Mesenchymal stem cell (in vitro differentiated cells and primary cell): ENCODE data around the gene KBTBD2.
"Not testable (repeated sequence)": the region's sequence is repeated elsewhere in the genome, so short reads cannot be mapped to it uniquely, and the experiment has no call there.

Experiments
- DNase-seq: peaks from one replicate; pipeline ENCODE4 v3.0.0-alpha.2; 2013
- H2AFZ ChIP-seq: one replicate; pipeline ENCODE4 v1.6.1; 2013; ENCODE audit warnings: low read depth, mild to moderate bottlenecking, control low read depth, inconsistent platforms, low read length, moderate library complexity
- H2AK5ac ChIP-seq: 2 replicates; pipeline ENCODE4 v1.6.1; 2013; ENCODE audit warnings: low read length, moderate library complexity, mild to moderate bottlenecking, inconsistent platforms; ENCODE audit not compliant: severe bottlenecking
- H2BK120ac ChIP-seq: one replicate; pipeline ENCODE4 v1.6.1; 2013; ENCODE audit warnings: low read depth, mild to moderate bottlenecking, inconsistent platforms, low read length, moderate library complexity
- H2BK12ac ChIP-seq, 2 experiments: one replicate each; pipeline ENCODE4 v1.6.1; 2013; ENCODE audit warnings: inconsistent platforms in 2 of 2, low read length in 2 of 2, mild to moderate bottlenecking in 2 of 2, moderate library complexity in 2 of 2, control low read depth in 1 of 2
- H2BK15ac ChIP-seq: one replicate; pipeline ENCODE4 v1.6.1; 2013; ENCODE audit warnings: mild to moderate bottlenecking, low read depth, inconsistent platforms; ENCODE audit not compliant: poor library complexity, severe bottlenecking
- H2BK5ac ChIP-seq: 2 replicates; pipeline ENCODE4 v1.6.1; 2013; ENCODE audit warnings: low read depth, mild to moderate bottlenecking, low read length, control low read depth, inconsistent platforms; ENCODE audit not compliant: poor library complexity, severe bottlenecking
- H3K14ac ChIP-seq, 2 experiments: one replicate each; pipeline ENCODE4 v1.6.1; 2013; ENCODE audit warnings: inconsistent platforms in 2 of 2, low read length in 2 of 2, control low read depth in 1 of 2, mild to moderate bottlenecking in 1 of 2, moderate library complexity in 1 of 2
- H3K18ac ChIP-seq, 2 experiments: one replicate each; pipeline ENCODE4 v1.6.1; 2013; ENCODE audit warnings: inconsistent platforms in 2 of 2, low read length in 2 of 2, control low read depth in 1 of 2, low read depth in 1 of 2, mild to moderate bottlenecking in 1 of 2
- H3K23ac ChIP-seq, 2 experiments: one replicate each; pipeline ENCODE4 v1.6.1; 2013; ENCODE audit warnings: inconsistent platforms in 2 of 2, low read length in 2 of 2, mild to moderate bottlenecking in 2 of 2, moderate library complexity in 2 of 2, control low read depth in 1 of 2
- H3K27ac ChIP-seq: 2 replicates; pipeline ENCODE4 v1.5.1; 2013; ENCODE audit warnings: mild to moderate bottlenecking, moderate library complexity, low read length, control low read depth, inconsistent platforms; ENCODE audit not compliant: poor library complexity, severe bottlenecking
- H3K27me3 ChIP-seq, 2 experiments: 2 replicates each; pipeline versions ENCODE4 v1.6.1 to v1.7.0; 2013; ENCODE audit warnings: low read length in 2 of 2, mild to moderate bottlenecking in 2 of 2, moderate library complexity in 2 of 2, control low read depth in 1 of 2, inconsistent platforms in 1 of 2; ENCODE audit not compliant: control insufficient read depth in 1 of 2, insufficient read depth in 1 of 2
- H3K36me3 ChIP-seq, 2 experiments: 2 replicates each; pipeline versions ENCODE4 v1.6.1 to v1.7.0; 2013; ENCODE audit warnings: low read length in 2 of 2, control low read depth in 1 of 2, inconsistent platforms in 1 of 2, low read depth in 1 of 2, mild to moderate bottlenecking in 1 of 2; ENCODE audit not compliant: insufficient read depth in 2 of 2, control insufficient read depth in 1 of 2
- H3K4ac ChIP-seq, 2 experiments: one replicate each; pipeline ENCODE4 v1.6.1; 2013; ENCODE audit warnings: inconsistent platforms in 2 of 2, low read length in 2 of 2, mild to moderate bottlenecking in 2 of 2, moderate library complexity in 2 of 2, control low read depth in 1 of 2, low read depth in 1 of 2
- H3K4me1 ChIP-seq: 2 replicates; pipeline ENCODE4 v1.6.1; 2013; ENCODE audit warnings: low read depth, low read length, control low read depth; ENCODE audit not compliant: control insufficient read depth, insufficient read depth
- H3K4me2 ChIP-seq: 2 replicates; pipeline ENCODE4 v1.6.1; 2013; ENCODE audit warnings: low read length, mild to moderate bottlenecking, inconsistent platforms; ENCODE audit not compliant: poor library complexity, severe bottlenecking
- H3K4me3 ChIP-seq, 2 experiments: 2 replicates each; pipeline versions ENCODE4 v1.5.1 to v1.7.0; 2013; ENCODE audit warnings: low read length in 2 of 2, mild to moderate bottlenecking in 2 of 2, control low read depth in 1 of 2, low read depth in 1 of 2; ENCODE audit not compliant: insufficient read depth in 1 of 2
- H3K79me1 ChIP-seq: replicated peaks from 2 replicates; pipeline ENCODE4 v1.6.1; 2013; ENCODE audit warnings: mild to moderate bottlenecking, control low read depth, low read length, inconsistent platforms; ENCODE audit not compliant: poor library complexity, severe bottlenecking
- H3K9ac ChIP-seq: 2 replicates; pipeline ENCODE4 v1.7.0; 2013; ENCODE audit warnings: mild to moderate bottlenecking, low read length, moderate library complexity
- H3K9me3 ChIP-seq: 2 replicates; pipeline ENCODE4 v1.7.0; 2013; ENCODE audit warnings: mild to moderate bottlenecking, low read length; ENCODE audit not compliant: control insufficient read depth
- H4K8ac ChIP-seq: one replicate; pipeline ENCODE4 v1.6.1; 2013; ENCODE audit warnings: inconsistent platforms, mild to moderate bottlenecking, low read length, moderate library complexity
- H4K91ac ChIP-seq: one replicate; pipeline ENCODE4 v1.6.1; 2013; ENCODE audit warnings: mild to moderate bottlenecking, low read length, inconsistent platforms
- WGBS: methylation state at CpG from one replicate; pipeline ENCODE4 v1.1.7; 2013; ENCODE audit warnings: mixed read lengths; 5-methylcytosine and 5-hydroxymethylcytosine counted together

KBTBD2 gene

DNA sequence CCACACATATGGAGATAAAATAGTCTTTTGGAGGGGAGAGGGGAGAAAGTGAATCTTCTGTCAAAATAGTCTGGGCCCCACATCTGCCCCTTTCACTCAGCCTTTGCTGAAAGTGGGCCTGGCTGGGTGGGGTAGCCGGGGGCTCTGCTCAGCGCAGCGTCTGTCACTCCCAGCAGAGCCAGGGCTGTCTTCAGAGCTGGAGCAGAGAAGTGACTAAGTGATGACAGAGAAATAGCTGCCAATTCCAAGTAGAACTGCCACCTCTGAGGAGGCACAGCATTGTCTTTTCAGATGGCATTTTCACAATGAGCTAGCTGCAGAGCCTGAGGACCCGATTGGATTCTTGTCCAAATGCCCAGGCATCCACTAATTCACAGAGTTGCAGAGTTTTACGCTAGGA lies 34.5 kb downstream of the KBTBD2 start:
- H3K9me3 ChIP-seq, H3K4me1 ChIP-seq, H3K79me1 ChIP-seq, H2AFZ ChIP-seq, H3K14ac ChIP-seq, H3K27ac ChIP-seq, H2BK120ac ChIP-seq, H2BK15ac ChIP-seq, H3K27me3 ChIP-seq, H4K8ac ChIP-seq, H2BK5ac ChIP-seq, H3K23ac ChIP-seq, H3K4ac ChIP-seq, H3K36me3 ChIP-seq, H2BK12ac ChIP-seq, H3K9ac ChIP-seq, H3K4me3 ChIP-seq, H4K91ac ChIP-seq, H3K4me2 ChIP-seq, H3K18ac ChIP-seq, DNase-seq, H2AK5ac ChIP-seq: not testable (repeated sequence)
- 86% methylated on average over 4 of the region's 5 CpGs for WGBS

GRCh38 chr7:32855837-32856775 lies 35.5 kb downstream of the KBTBD2 start:
- H3K23ac ChIP-seq, H3K9ac ChIP-seq, H2BK5ac ChIP-seq, H3K27ac ChIP-seq, H2BK120ac ChIP-seq, H4K91ac ChIP-seq, H3K9me3 ChIP-seq, H2AFZ ChIP-seq, H3K4me2 ChIP-seq, H4K8ac ChIP-seq, H3K79me1 ChIP-seq, H3K27me3 ChIP-seq, H2BK15ac ChIP-seq, H3K4ac ChIP-seq, H3K36me3 ChIP-seq, H3K4me3 ChIP-seq, H2BK12ac ChIP-seq, DNase-seq, H3K14ac ChIP-seq, H2AK5ac ChIP-seq, H3K4me1 ChIP-seq, H3K18ac ChIP-seq: not testable (repeated sequence)
- WGBS: 80% methylated on average over 3 of the region's 9 CpGs

DNA sequence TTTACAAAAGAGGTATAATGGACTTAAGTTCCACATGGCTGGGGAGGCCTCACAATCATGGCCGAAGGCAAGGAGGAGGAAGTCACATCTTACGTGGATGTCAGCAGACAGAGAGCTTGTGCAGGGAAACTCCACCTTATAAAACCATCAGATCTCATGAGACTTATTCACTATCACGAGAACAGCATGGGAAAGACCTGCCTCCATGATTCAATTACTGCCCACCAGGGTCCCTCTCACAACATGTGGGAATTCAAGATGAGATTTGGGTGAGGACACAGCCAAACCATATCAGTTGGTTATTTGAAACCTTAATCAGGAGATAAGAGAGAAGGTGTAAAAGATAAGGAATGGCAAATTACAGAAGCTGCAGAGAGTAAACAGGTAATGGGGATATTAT lies 40.9 kb downstream of the KBTBD2 start:
- not testable (repeated sequence) for H3K36me3 ChIP-seq, H2AK5ac ChIP-seq, H2BK15ac ChIP-seq, H3K4ac ChIP-seq, H3K9me3 ChIP-seq, H3K27ac ChIP-seq, H2AFZ ChIP-seq, H3K18ac ChIP-seq, DNase-seq, H3K4me1 ChIP-seq, H3K14ac ChIP-seq, H3K27me3 ChIP-seq, H4K91ac ChIP-seq, H2BK12ac ChIP-seq, H3K4me3 ChIP-seq, H3K79me1 ChIP-seq, H2BK120ac ChIP-seq, H3K4me2 ChIP-seq, H2BK5ac ChIP-seq, H4K8ac ChIP-seq, H3K23ac ChIP-seq, H3K9ac ChIP-seq
- 50% methylated on average over 2 of the region's 3 CpGs for WGBS

GRCh38 chr7:32848655-32849054 lies 42.9 kb downstream of the KBTBD2 start:
- not testable (repeated sequence) for H2BK12ac ChIP-seq, H3K9ac ChIP-seq, H2BK5ac ChIP-seq, H3K18ac ChIP-seq, H4K8ac ChIP-seq, H3K23ac ChIP-seq, H3K79me1 ChIP-seq, H3K4ac ChIP-seq, H2BK15ac ChIP-seq, DNase-seq, H3K4me2 ChIP-seq, H3K4me3 ChIP-seq, H2AK5ac ChIP-seq, H3K14ac ChIP-seq, H2BK120ac ChIP-seq, H3K36me3 ChIP-seq, H3K9me3 ChIP-seq, H3K27ac ChIP-seq, H3K27me3 ChIP-seq, H3K4me1 ChIP-seq, H2AFZ ChIP-seq, H4K91ac ChIP-seq
- 89% methylated on average over 2 of the region's 2 CpGs for WGBS
